K562 (cell line): ENCODE measurements around the gene PXK. TPM values are rescaled to one million over a fixed set of nuclear protein-coding genes. Genes with fewer than 3 reads are reported as not detected.

Experiments
- ATAC-seq: fragments of 200-7000 bp; cut with Tn5 transposase; 3 replicates; pipeline ENCODE4 v1.9.1; 2020; ENCODE audit warnings: moderate library complexity
- BruUV-seq: library from RNA; stranded (reverse); fragments of 400-500 nt; replicated peaks from 2 replicates; lab custom pipeline; 2021; lab: Mats Ljungman, UMichigan
- CTCF ChIA-PET: fragments of 300-600 bp; formaldehyde crosslinking; extraction: SDS; loops from one replicate; lab custom pipeline; 2021; ENCODE audit warnings: low intra/inter-chr PET ratio; lab: Yijun Ruan, JAX
- POLR2A ChIA-PET: fragments of 300-600, 350-650 bp; sonication (Branson Sonifier 250); formaldehyde crosslinking; extraction: SDS; loops from one replicate; lab custom pipeline; 2021; ENCODE audit warnings: antibody characterized with exemption, inconsistent platforms; lab: Yijun Ruan, JAX
- DNase-seq, 4 experiments: peaks; one replicate each; pipeline versions ENCODE4 v3.0.0 to v3.0.0-alpha.2; 2011 to 2018; ENCODE audit warnings: low spot score in 3 of 4, mixed read lengths in 3 of 4; ENCODE audit errors: extremely low read depth in 1 of 4
- FAIRE-seq: peaks from 2 replicates; lab custom pipeline; 2011; peaks lifted over from hg19 to GRCh38; lab: Jason Lieb, UNC
- H2AFZ ChIP-seq: 2 replicates; pipeline ENCODE4 v1.6.0; 2011; ENCODE audit warnings: low read depth, low read length, control low read depth, inconsistent platforms
- H3K27ac ChIP-seq: fragments of 200-600 bp; 3 replicates; pipeline ENCODE4 v1.8.0; 2011; ENCODE audit warnings: low read depth, mild to moderate bottlenecking, control low read depth, inconsistent platforms, low read length, moderate library complexity, mixed read lengths; ENCODE audit errors: extremely low read depth
- H3K27me3 ChIP-seq, 2 experiments: fragments of 300-600 bp in 1 of 2; 2 replicates in 1 of 2; 3 replicates in 1 of 2; pipeline versions ENCODE4 v1.6.0 to v1.8.0; 2011; ENCODE audit warnings: inconsistent platforms in 2 of 2, low read length in 2 of 2, mild to moderate bottlenecking in 1 of 2, mixed read lengths in 1 of 2, moderate library complexity in 1 of 2; ENCODE audit not compliant: control insufficient read depth in 2 of 2, insufficient read depth in 2 of 2
- H3K36me3 ChIP-seq: fragments of 300-600 bp; 3 replicates; pipeline ENCODE4 v1.8.0; 2011; ENCODE audit warnings: mild to moderate bottlenecking, low read length, inconsistent platforms; ENCODE audit not compliant: control insufficient read depth, insufficient read depth
- H3K4me1 ChIP-seq, 2 experiments: fragments of 200-600 bp in 1 of 2; replicated peaks in 1 of 2; 2 replicates in 1 of 2; 3 replicates in 1 of 2; pipeline versions ENCODE4 v1.5.1 to v1.8.0; 2011; ENCODE audit warnings: inconsistent platforms in 2 of 2, low read length in 2 of 2, mild to moderate bottlenecking in 1 of 2, mixed read lengths in 1 of 2, moderate library complexity in 1 of 2; ENCODE audit not compliant: control insufficient read depth in 2 of 2, insufficient read depth in 2 of 2
- H3K4me2 ChIP-seq: 2 replicates; pipeline ENCODE4 v1.6.1; 2011; ENCODE audit warnings: low read length, control low read depth, inconsistent platforms, mixed read lengths; ENCODE audit not compliant: insufficient read depth
- H3K4me3 ChIP-seq: fragments of 200-600 bp; sonication (generic), shearing (Covaris generic); 2 replicates; pipeline ENCODE4 v1.5.1; 2016; ENCODE audit warnings: control low read depth, inconsistent platforms
- H3K79me2 ChIP-seq: fragments of 200-600 bp; 3 replicates; pipeline ENCODE4 v1.8.0; 2011; ENCODE audit warnings: low read length, inconsistent platforms; ENCODE audit not compliant: control insufficient read depth, insufficient read depth
- H3K9ac ChIP-seq, 2 experiments: 2 replicates each; pipeline versions ENCODE4 v1.6.0 to v1.6.1; 2011; ENCODE audit warnings: low read depth in 2 of 2, low read length in 2 of 2, control low read depth in 1 of 2, inconsistent platforms in 1 of 2, mild to moderate bottlenecking in 1 of 2, mixed read lengths in 1 of 2; ENCODE audit not compliant: insufficient read depth in 1 of 2
- H3K9me1 ChIP-seq: one replicate; pipeline ENCODE4 v1.6.0; 2011; ENCODE audit warnings: inconsistent platforms, mild to moderate bottlenecking, low read length, moderate library complexity; ENCODE audit not compliant: control insufficient read depth, insufficient read depth
- H3K9me3 ChIP-seq: replicated peaks from 2 replicates; pipeline ENCODE4 v1.5.1; 2011; ENCODE audit warnings: low read depth, low read length, inconsistent platforms; ENCODE audit not compliant: control insufficient read depth, insufficient read depth
- H4K20me1 ChIP-seq: replicated peaks from 2 replicates; pipeline ENCODE4 v1.6.1; 2011; ENCODE audit warnings: low read length, inconsistent platforms, mixed read lengths; ENCODE audit not compliant: control insufficient read depth, insufficient read depth
- AFF1 ChIP-seq, 2 experiments: fragments of 450-650 bp; IDR thresholded peaks; 2 replicates each; pipeline ENCODE4 v1.6.1; 2018; ENCODE audit warnings: mild to moderate bottlenecking in 2 of 2, low read depth in 1 of 2; ENCODE audit not compliant: partially characterized antibody in 2 of 2
- ATF2 ChIP-seq: sonication (generic); formaldehyde crosslinking; IDR thresholded peaks from 2 replicates; pipeline ENCODE4 v1.8.1; 2022; ENCODE audit warnings: missing genetic modification reagents
- CTCFL ChIP-seq: IDR thresholded peaks from 2 replicates; pipeline ENCODE4 v1.6.1; 2011; ENCODE audit warnings: borderline replicate concordance, low read depth, mild to moderate bottlenecking, moderate library complexity, low read length; ENCODE audit not compliant: insufficient read depth, poor library complexity, severe bottlenecking
- DPF2 ChIP-seq: fragments of 450-650 bp; IDR thresholded peaks from 2 replicates; pipeline ENCODE4 v1.6.1; 2016
- ETV6 ChIP-seq, 3 experiments: fragments of 150-350 bp in 1 of 3; sonication (generic) in 1 of 3; formaldehyde crosslinking in 1 of 3; IDR thresholded peaks; 2 replicates each; pipeline versions ENCODE4 v1.6.1 to v1.8.0; 2014 to 2022; ENCODE audit warnings: borderline replicate concordance in 2 of 3, low read depth in 2 of 3, antibody characterized with exemption in 1 of 3, low read length in 1 of 3, mild to moderate bottlenecking in 1 of 3, missing genetic modification reagents in 1 of 3
- FOXJ3 ChIP-seq: sonication (generic); formaldehyde crosslinking; IDR thresholded peaks from 2 replicates; pipeline ENCODE4 v1.4.0; 2020; ENCODE audit warnings: mild to moderate bottlenecking, missing genetic modification reagents
- MITF ChIP-seq: IDR thresholded peaks from 2 replicates; pipeline ENCODE4 v1.6.1; 2014; ENCODE audit warnings: antibody characterized with exemption
- MLLT1 ChIP-seq, 2 experiments: fragments of 450-650 bp; IDR thresholded peaks; 2 replicates each; pipeline ENCODE4 v1.6.1; 2016
- PYGO2 ChIP-seq: fragments of 450-650 bp; IDR thresholded peaks from 2 replicates; pipeline ENCODE4 v1.6.1; 2016; ENCODE audit warnings: mild to moderate bottlenecking, missing genetic modification characterization, moderate library complexity, missing compliant biosample characterization
- ZNF121 ChIP-seq: sonication (generic); formaldehyde crosslinking; conservative IDR thresholded peaks from 2 replicates; pipeline ENCODE4 v1.8.0; 2022; ENCODE audit warnings: missing genetic modification reagents
- WGBS: fragments of 100-300 bp; shearing (Covaris generic); methylation state at CpG from one replicate; pipeline ENCODE4 v1.1.6; 2016; ENCODE audit warnings: low coverage, mixed read lengths; ENCODE audit not compliant: insufficient coverage; ENCODE audit errors: missing lambda C conversion rate; 5-methylcytosine and 5-hydroxymethylcytosine counted together
- in situ Hi-C: fragments of 300-500 bp; cut with MboI; formaldehyde crosslinking; loops from 4 replicates; pipeline ENCODE4 v1.15.0; 2018; ENCODE audit warnings: inconsistent platforms, mixed read lengths
- intact Hi-C: fragments of 100-400 bp; cut with micrococcal nuclease; formaldehyde crosslinking; loops from 2 replicates; pipeline ENCODE4 v1.14.2; 2022
- polyA plus RNA-seq, 8 experiments: library from polyadenylated mRNA; depleted of rRNA in 4 of 8; stranded (reverse) in 5 of 8; unstranded in 3 of 8; fragments of >200 nt; fragmentation: Nextera tagmentation in 2 of 8; fragmentation: Illumina TruSeq in 1 of 8; extraction: Ambion mirVana in 2 of 8; extraction: Trizol in 1 of 8; gene quantifications; 2 replicates each; pipeline versions ENCODE4 v1.2.1 to v1.2.3, GENCODE V29; 2011 to 2014; ENCODE audit warnings: inconsistent platforms in 1 of 8, missing spikeins in 1 of 8
- total RNA-seq, 7 experiments: library from RNA; depleted of rRNA in 6 of 7; stranded (reverse); fragments of >200 nt in 6 of 7; fragmentation: Illumina TruSeq in 2 of 7; extraction: Trizol in 2 of 7; gene quantifications; 2 replicates each; pipeline versions ENCODE4 v1.2.1 to v1.2.3, GENCODE V29; 2011 to 2021; ENCODE audit warnings: low replicate concordance in 1 of 7

Gene PXK
- total and polyA plus RNA-seq, 9 of the 15 experiments (the other 6 are each of a cell fraction or from before 2014, with no cell fraction given), result 3.3 to 19.9 (median 11.3) TPM

- in situ Hi-C loops (no loop called here), intact Hi-C loops (no loop called here)
- 79% methylated on average over 3 of the region's 3 CpGs for WGBS
- Histone ChIP-seq H3K9me1 (no peaks in the 10 kb centered on the region), H3K4me2 (no peak overlapping the region), H3K79me2 (no peaks in the 10 kb centered on the region), H3K27ac (no peak overlapping the region), H3K36me3 (no peaks in the 10 kb centered on the region), H3K4me1 (peaks cover 0 to 2% of the 10 kb centered on the region in 2 experiments; a peak in 2 of 5 replicates), H2AFZ (no peak overlapping the region), H3K4me3 (no peak overlapping the region), H4K20me1 (no peaks in the 10 kb centered on the region), H3K27me3 (no peaks in the 10 kb centered on the region), H3K9ac (no peak overlapping the region), H3K9me3 (no peaks in the 10 kb centered on the region)
- ChIA-PET POLR2A (interaction anchor here (0.6 to 1.3 kb wide), 3 partner anchors 8 to 250 kb away, joined by 3 to 4 read pairs (median 4); no protein-coding TSS in a partner anchor), CTCF (interaction anchor here (0.7 kb wide), 1 partner anchor 176 kb away, joined by 4 read pairs; no protein-coding TSS in a partner anchor)
- ATAC-seq, result no peak
- no peak for FAIRE-seq
- DNase-seq, result no peak
- BruUV-seq, result no TSS peak
- TF ChIP-seq ATF2 (CRISPR knock-in tag) (no peak), CTCFL (no peak), AFF1 (IDR thresholded peaks at IDR 0.05; ENCODE audit: low read depth in 1 of 2, partially characterized antibody in 2 of 2) (no peak), MITF (no peak), FOXJ3 (CRISPR knock-in tag) (no peak), PYGO2 (tag) (no peak), ZNF121 (no peak), ETV6 (IDR thresholded peaks at IDR 0.05; ENCODE audit: borderline replicate concordance in 1 of 2, low read depth in 2 of 2, low read length in 1 of 2) (no peak), ETV6 (CRISPR knock-in tag; IDR thresholded peaks at IDR 0.05; ENCODE audit: borderline replicate concordance) (no peak), MLLT1 (IDR thresholded peaks at IDR 0.05) (no peak), DPF2 (no peak)
Observed at GRCh38 chr3:58341376-58341775, 8.7 kb downstream of the PXK start.
